ENCODE data around the gene RGS8. TPM values are rescaled to one million over a fixed set of nuclear protein-coding genes. Genes with fewer than 3 reads are reported as not detected.

The RGS8 gene
- polyA plus RNA-seq (2014; cell fraction: cytosol; rRNA removed) = not detected in 2 replicates
- polyA plus RNA-seq (2014; cell fraction: nucleus; rRNA removed) = not detected in 2 replicates

DNA sequence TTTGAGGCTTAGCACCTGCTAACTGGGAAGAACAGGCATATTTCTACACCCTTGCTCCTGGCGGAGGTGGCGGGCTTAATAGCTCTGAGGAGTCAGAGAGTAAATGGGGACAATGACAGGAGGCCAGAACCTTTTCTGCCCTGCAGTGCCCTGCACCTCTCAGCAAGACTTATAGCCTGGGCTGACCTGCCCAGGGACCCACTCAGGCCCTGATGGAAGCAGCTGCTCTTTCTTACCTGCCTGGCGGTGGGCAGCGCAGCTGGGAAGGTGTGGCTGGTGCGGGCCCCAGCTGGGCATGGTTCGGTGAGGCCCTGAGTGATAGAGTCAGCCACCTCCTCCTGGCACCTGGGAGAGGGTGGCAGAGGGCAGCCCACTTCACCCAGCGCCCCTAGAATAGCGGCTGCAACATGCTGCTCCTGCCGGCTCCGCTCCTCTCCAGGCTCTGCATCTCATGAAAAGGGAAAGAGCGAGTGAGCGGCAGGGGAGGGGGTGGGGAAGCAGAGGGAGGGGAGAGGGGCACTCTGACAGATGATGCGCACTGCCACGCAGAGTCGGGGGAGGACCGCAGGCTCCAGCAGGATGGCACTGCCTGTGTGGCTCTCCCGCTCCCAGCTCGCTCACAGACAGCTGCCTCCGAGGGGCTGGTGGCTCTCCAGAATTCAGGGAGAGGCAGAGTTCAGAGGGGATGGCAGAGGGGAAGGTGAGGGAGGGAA, at the start of gene RGS8:
RGS8 (minus strand) TSS at position 472 of the 713 bp plus-strand sequence. CDS start 14,938 bp downstream, outside the sequence.
- no peak for DNase-seq (ENCODE audit: low spot score)

- DNase-seq (ENCODE audit: low spot score) = no peak
Measured at GRCh38 chr1:182731852-182732575, 47.6 kb upstream of the RGS8 start.

- DNase-seq (ENCODE audit: low spot score) = no peak
Measured at GRCh38 chr1:182726912-182727311, 42.5 kb upstream of the RGS8 start.

- DNase-seq (ENCODE audit: low spot score) = no peak
Measured at GRCh38 chr1:182725259-182726255, 41.2 kb upstream of the RGS8 start.

- DNase-seq (ENCODE audit: low spot score) = no peak
Measured at GRCh38 chr1:182724215-182724614, 39.8 kb upstream of the RGS8 start.

GRCh38 chr1:182723200-182723599, 38.8 kb upstream of the RGS8 start:
- DNase-seq (ENCODE audit: low spot score) = no peak

- DNase-seq (ENCODE audit: low spot score) = no peak
Measured at GRCh38 chr1:182721525-182721924, 37.1 kb upstream of the RGS8 start.

DNA sequence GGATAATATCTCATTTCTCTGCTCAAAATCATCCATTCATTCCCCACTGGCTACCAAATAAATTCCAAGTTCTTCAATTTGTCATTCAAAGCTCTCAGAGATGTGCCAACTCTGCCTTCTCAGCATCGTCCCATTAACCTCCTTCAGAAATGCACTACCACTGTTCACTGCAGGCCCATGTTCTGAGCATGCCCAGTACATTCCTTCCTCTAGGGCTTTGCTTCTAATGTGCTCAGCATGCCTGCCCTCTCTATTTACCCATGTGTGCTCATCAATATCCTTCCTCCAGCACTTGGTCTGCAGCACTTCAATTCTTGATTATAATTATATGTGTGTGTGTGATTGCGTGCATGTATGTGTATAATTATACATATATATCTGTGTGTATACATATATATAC, 36.1 kb upstream of the RGS8 start:
- DNase-seq (ENCODE audit: low spot score) = no peak

DNA sequence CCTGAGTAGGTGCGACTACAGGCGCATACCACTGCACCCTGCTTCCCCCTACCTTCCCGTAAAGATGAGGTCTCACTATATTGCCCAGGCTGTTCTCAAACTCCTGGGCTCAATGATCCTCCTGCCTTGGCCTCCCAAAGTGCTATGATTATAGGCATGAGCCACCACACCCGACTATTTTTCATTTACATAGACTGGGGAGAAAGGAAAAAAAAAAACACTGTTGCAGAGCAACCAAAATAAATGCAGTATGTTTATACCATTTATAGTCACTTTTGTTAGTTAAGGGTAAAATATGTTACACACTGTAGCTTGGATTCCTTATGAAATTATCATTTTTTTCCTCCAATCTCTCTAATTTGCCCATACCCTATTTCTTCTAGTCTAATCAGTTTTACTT, 35.2 kb upstream of the RGS8 start:
- no peak for DNase-seq (ENCODE audit: low spot score)

- DNase-seq (ENCODE audit: low spot score) = no peak
Measured at GRCh38 chr1:182718311-182718710, 33.9 kb upstream of the RGS8 start.

DNA sequence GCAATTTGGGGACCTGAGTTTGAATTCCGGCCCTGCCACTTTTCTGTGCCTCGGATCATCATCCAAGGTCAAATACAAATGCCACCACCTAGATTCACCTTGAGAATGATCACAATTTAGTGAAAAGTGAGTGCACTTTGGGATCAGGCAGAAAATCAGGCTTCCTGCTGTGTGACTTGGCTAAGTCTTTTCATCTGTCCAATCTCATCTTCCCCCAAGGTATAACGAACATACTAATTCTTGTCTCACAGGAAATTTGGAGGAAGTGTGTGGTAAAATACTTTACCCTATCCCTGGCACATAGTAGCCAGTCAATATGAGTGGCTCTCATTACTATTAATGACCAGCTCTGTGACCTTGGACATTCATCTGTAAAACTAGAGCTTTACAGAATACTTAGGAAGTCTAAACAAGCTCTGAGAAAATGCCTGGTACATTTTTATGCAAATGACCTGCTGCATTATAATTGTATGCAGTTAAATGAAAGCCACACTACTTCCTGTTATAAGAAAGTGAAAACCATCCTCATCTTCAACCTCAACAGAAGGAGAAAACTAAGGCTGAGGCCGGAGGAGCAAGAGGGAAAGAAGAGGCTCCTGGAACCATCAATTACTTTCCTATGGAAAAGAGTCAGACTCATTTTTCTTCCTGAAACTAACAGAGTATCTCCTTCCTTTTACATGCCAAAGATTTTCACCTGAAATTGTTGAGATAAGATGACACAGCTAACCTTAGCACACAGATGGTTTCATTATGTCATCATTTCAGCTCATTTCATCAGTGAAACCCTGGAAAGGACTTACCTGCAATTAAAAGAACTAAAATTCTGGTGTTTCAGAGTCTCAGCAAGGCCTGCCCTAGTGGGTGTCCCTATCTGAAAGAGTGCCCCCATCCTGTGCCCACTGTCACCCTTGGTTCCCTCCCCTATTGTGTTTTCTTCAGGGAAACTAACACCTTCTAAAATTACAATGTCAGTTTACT, 32.6 kb upstream of the RGS8 start:
- no peak for DNase-seq (ENCODE audit: low spot score)

GRCh38 chr1:182715531-182715930, 31.1 kb upstream of the RGS8 start:
- no peak for DNase-seq (ENCODE audit: low spot score)

- no peak for DNase-seq (ENCODE audit: low spot score)
Measured at GRCh38 chr1:182714546-182714945, 30.2 kb upstream of the RGS8 start.

GRCh38 chr1:182713939-182714338, 29.6 kb upstream of the RGS8 start:
- no peak for DNase-seq (ENCODE audit: low spot score)

- no peak for DNase-seq (ENCODE audit: low spot score)
Measured at GRCh38 chr1:182713492-182713891, 29.1 kb upstream of the RGS8 start.

GRCh38 chr1:182709855-182710254, 25.5 kb upstream of the RGS8 start:
- no peak for DNase-seq (ENCODE audit: low spot score)

GRCh38 chr1:182709225-182709764, 24.9 kb upstream of the RGS8 start:
- no peak for DNase-seq (ENCODE audit: low spot score)

DNA sequence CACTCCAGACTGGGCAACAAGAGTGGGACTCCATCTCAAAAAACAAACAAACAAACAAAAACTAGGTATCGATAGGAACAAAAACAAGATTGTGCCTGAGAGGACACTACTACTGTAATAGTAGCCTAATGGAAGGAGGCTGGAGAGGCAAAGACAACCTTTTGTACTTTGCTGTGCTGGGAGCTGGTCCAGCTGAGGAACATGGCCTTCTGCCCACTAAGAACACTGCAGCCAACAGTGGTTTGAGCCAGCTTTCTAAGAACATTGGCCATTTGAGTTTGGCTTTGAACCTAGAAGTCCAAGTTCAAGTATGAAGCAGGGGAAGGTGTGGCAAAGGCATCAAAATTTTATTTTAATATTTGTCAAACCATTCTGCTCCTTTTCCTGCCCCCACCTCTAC, 22.7 kb upstream of the RGS8 start:
- no peak for DNase-seq (ENCODE audit: low spot score)

- DNase-seq (ENCODE audit: low spot score) = no peak
Measured at GRCh38 chr1:182704677-182705076, 20.3 kb upstream of the RGS8 start.

DNA sequence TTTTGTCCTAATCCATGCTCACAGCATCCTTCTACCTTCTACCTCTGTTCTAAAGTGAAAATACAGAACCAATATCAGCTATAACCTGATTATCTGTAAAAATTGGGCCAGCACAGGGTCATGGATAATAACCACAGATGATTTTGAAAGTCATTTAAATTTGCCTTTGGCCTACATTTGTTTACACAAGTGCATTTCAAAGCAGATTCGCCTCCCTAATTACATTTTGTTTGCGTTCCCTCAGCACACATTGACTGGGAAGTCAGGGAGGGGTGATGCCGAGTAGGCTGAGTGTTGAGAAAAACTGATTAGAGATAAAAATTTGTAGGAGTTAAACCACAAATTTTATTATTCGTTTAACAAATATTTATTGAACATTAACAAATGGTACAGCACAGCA, 19.2 kb upstream of the RGS8 start:
- DNase-seq (ENCODE audit: low spot score) = no peak
